GM18519 (cell line): ENCODE measurements around the gene BIRC6.
"Not testable (repeated sequence)": the region's sequence is repeated elsewhere in the genome, so short reads cannot be mapped to it uniquely, and the experiment has no call there.

Source experiments
- ATAC-seq: cut with Tn5 transposase; IDR thresholded peaks from one replicate; pipeline ENCODE4 v1.9.1; 2021; ENCODE audit warnings: mild to moderate bottlenecking, moderate library complexity; ENCODE audit not compliant: unreplicated experiment, low FRiP score

BIRC6 gene

GRCh38 chr2:32370942-32371341 lies 14.1 kb downstream of the BIRC6 start:
- not testable (repeated sequence) for ATAC-seq

GRCh38 chr2:32372519-32373182 lies 15.8 kb downstream of the BIRC6 start:
- ATAC-seq, result no peak

- ATAC-seq, result no peak
Measured at GRCh38 chr2:32375228-32375892, 18.5 kb downstream of the BIRC6 start.

- no peak for ATAC-seq
Measured at GRCh38 chr2:32376756-32377155, 19.9 kb downstream of the BIRC6 start.

- ATAC-seq, result no peak
Measured at GRCh38 chr2:32377928-32378327, 21.1 kb downstream of the BIRC6 start.

- no peak for ATAC-seq
Measured at GRCh38 chr2:32379352-32379751, 22.5 kb downstream of the BIRC6 start.

- no peak for ATAC-seq
Measured at GRCh38 chr2:32383858-32384257, 27.0 kb downstream of the BIRC6 start.

GRCh38 chr2:32384529-32384928 lies 27.7 kb downstream of the BIRC6 start:
- ATAC-seq, result no peak

GRCh38 chr2:32386739-32387138 lies 29.9 kb downstream of the BIRC6 start:
- ATAC-seq, result no peak

GRCh38 chr2:32399221-32399620 lies 42.4 kb downstream of the BIRC6 start:
- no peak for ATAC-seq

- ATAC-seq, result no peak
Measured at GRCh38 chr2:32402091-32402490, 45.3 kb downstream of the BIRC6 start.

GRCh38 chr2:32403782-32404181 lies 47.0 kb downstream of the BIRC6 start:
- ATAC-seq, result no peak

- ATAC-seq, result no peak
Measured at GRCh38 chr2:32404691-32405090, 47.9 kb downstream of the BIRC6 start.

GRCh38 chr2:32416519-32416918 lies 59.7 kb downstream of the BIRC6 start:
- no peak for ATAC-seq

- ATAC-seq, result no peak
Measured at GRCh38 chr2:32417659-32418058, 60.8 kb downstream of the BIRC6 start.

- no peak for ATAC-seq
Measured at GRCh38 chr2:32418778-32419177, 62.0 kb downstream of the BIRC6 start.

- no peak for ATAC-seq
Measured at GRCh38 chr2:32422133-32422532, 65.3 kb downstream of the BIRC6 start.

- no peak for ATAC-seq
Measured at GRCh38 chr2:32423536-32423935, 66.7 kb downstream of the BIRC6 start.

- no peak for ATAC-seq
Measured at GRCh38 chr2:32424739-32425138, 67.9 kb downstream of the BIRC6 start.

GRCh38 chr2:32425719-32426141 lies 68.9 kb downstream of the BIRC6 start:
- no peak for ATAC-seq

GRCh38 chr2:32427672-32428610 lies 71.1 kb downstream of the BIRC6 start:
- ATAC-seq, result no peak
